B cell (primary cell): ENCODE results near the gene ARFGAP2.

Experiments used
- CTCF ChIP-seq: fragments of 200-600 bp; IDR thresholded peaks from one replicate; pipeline ENCODE4 v1.8.0; 2022; ENCODE audit warnings: antibody characterized with exemption, mild to moderate bottlenecking
- EZH2 ChIP-seq: IDR thresholded peaks from 2 replicates; pipeline ENCODE4 v1.6.1; 2012; ENCODE audit warnings: borderline replicate concordance, low read depth, mild to moderate bottlenecking, moderate library complexity, low read length; ENCODE audit not compliant: insufficient read depth, poor library complexity, severe bottlenecking

GRCh38 chr11:47132490-47132889 lies 44.2 kb downstream of the ARFGAP2 start:
- TF ChIP-seq CTCF, result no peak
- no peak for TF ChIP-seq EZH2
